Kidney (tissue), 14 donors: ENCODE data around the gene HBS1L. TPM values are rescaled to one million over a fixed set of nuclear protein-coding genes. Genes with fewer than 3 reads are reported as not detected.

Experiments
- DNase-seq, 5 donors: peaks; one replicate each; pipeline ENCODE4 v3.0.0-alpha.2; 2013 to 2020
- FAIRE-seq: peaks from 2 replicates; lab custom pipeline; 2012; peaks lifted over from hg19 to GRCh38; lab: Jason Lieb, UNC
- H3K27ac ChIP-seq, 2 donors: one replicate each; pipeline ENCODE4 v1.7.0; 2013; ENCODE audit warnings: low read depth in 2 of 2, low read length in 2 of 2, inconsistent platforms in 1 of 2
- H3K27me3 ChIP-seq: one replicate; pipeline ENCODE4 v1.7.1; 2013; ENCODE audit warnings: low read length, inconsistent platforms; ENCODE audit not compliant: control insufficient read depth, insufficient read depth
- H3K36me3 ChIP-seq, 3 donors: one replicate each; pipeline versions ENCODE4 v1.7.0 to v1.7.1; 2013; ENCODE audit warnings: low read length in 3 of 3, control low read depth in 1 of 3, inconsistent platforms in 1 of 3; ENCODE audit not compliant: insufficient read depth in 3 of 3, control insufficient read depth in 2 of 3
- H3K4me1 ChIP-seq, 3 donors: one replicate each; pipeline versions ENCODE4 v1.7.0 to v1.7.1; 2013; ENCODE audit warnings: low read length in 3 of 3, inconsistent platforms in 1 of 3, low read depth in 1 of 3; ENCODE audit not compliant: control insufficient read depth in 2 of 3, insufficient read depth in 2 of 3
- H3K4me3 ChIP-seq, 3 donors: one replicate each; pipeline versions ENCODE4 v1.7.0 to v1.8.1; 2013; ENCODE audit warnings: low read length in 3 of 3, control low read depth in 1 of 3, inconsistent platforms in 1 of 3
- H3K9ac ChIP-seq, 3 donors: one replicate each; pipeline versions ENCODE4 v1.7.0 to v1.7.1; 2013; ENCODE audit warnings: low read length in 3 of 3, control low read depth in 1 of 3, inconsistent platforms in 1 of 3
- H3K9me3 ChIP-seq, 3 donors: one replicate each; pipeline versions ENCODE4 v1.7.0 to v1.7.1; 2013; ENCODE audit warnings: low read length in 3 of 3, control low read depth in 1 of 3, inconsistent platforms in 1 of 3; ENCODE audit not compliant: control insufficient read depth in 2 of 3, insufficient read depth in 1 of 3
- intact Hi-C: fragments of 100-400 bp; cut with DNase I; formaldehyde crosslinking; loops from one replicate; pipeline ENCODE4 v1.11.1; 2022
- polyA plus RNA-seq: library from polyadenylated mRNA; stranded (reverse); fragments of 350-450 nt; fragmentation: Illumina TruSeq; extraction: RNeasy Lipid Tissue Mini Kit (QIAGEN cat#74804); gene quantifications from one replicate; pipeline ENCODE4 v1.2.3, GENCODE V29; 2014; ENCODE audit warnings: low read depth, low replicate concordance; ENCODE audit not compliant: insufficient read depth
- total RNA-seq: library from RNA; stranded (reverse); fragmentation: NEBNext Ultra II Directional; extraction: Animal tissue kit (Norgen Biotek cat#: 25700); gene quantifications from one replicate; pipeline ENCODE4 v1.2.1, GENCODE V29; 2021
- TF ChIP-seq, protein P1 (sequence below): IDR thresholded peaks from 3 replicates; pipeline ENCODE4 v1.5.1; 2012; ENCODE audit warnings: mild to moderate bottlenecking, moderate library complexity, borderline replicate concordance; ENCODE audit not compliant: insufficient read depth; ENCODE audit errors: extremely low read depth
- donor health status: control.
- donor health status: control.
- donor health status: control.
- donor health status: control.
- donor health status: control.
- donor health status: DM: yes; HTN: yes; CAD: no.
- donor health status: Normal renal cell carcinoma (clear cell type).

Gene HBS1L
- total and polyA plus RNA-seq, 2 donors from 2014 or later: 21.0 to 59.1 TPM

DNA sequence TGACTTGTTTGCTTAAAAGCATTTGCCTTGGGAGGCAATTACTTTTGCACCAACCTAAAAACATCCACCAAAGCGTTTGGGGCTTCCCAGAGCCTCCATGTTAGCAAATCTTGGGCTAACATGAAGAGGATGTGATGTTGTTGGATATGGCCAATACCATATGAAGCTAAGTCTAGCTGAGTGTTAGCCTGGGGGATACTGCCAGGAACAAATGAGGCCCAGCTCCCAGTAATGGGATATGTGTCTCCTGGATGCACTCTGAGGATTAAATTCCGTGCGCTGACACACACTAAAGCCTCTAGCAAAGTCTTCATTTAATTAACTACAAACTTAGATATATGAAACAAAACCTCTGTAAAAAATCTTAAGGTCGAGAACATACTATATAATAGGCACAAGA, 35.3 kb upstream of the HBS1L start:
- no peaks in the 10 kb centered on the region for H3K36me3 ChIP-seq
- no peaks in the 10 kb centered on the region for H3K4me1 ChIP-seq
- FAIRE-seq (no peak), DNase-seq (peak in 1 of 5 donors; percentile 12)
- no peaks in the 10 kb centered on the region for H3K9me3 ChIP-seq
- no peak overlapping the region for H3K27ac ChIP-seq
- intact Hi-C loops: no loop called here
- no peak overlapping the region for H3K4me3 ChIP-seq
- no peak overlapping the region for H3K9ac ChIP-seq
- H3K27me3 ChIP-seq: no peaks in the 10 kb centered on the region
- TF ChIP-seq, protein P1, sequence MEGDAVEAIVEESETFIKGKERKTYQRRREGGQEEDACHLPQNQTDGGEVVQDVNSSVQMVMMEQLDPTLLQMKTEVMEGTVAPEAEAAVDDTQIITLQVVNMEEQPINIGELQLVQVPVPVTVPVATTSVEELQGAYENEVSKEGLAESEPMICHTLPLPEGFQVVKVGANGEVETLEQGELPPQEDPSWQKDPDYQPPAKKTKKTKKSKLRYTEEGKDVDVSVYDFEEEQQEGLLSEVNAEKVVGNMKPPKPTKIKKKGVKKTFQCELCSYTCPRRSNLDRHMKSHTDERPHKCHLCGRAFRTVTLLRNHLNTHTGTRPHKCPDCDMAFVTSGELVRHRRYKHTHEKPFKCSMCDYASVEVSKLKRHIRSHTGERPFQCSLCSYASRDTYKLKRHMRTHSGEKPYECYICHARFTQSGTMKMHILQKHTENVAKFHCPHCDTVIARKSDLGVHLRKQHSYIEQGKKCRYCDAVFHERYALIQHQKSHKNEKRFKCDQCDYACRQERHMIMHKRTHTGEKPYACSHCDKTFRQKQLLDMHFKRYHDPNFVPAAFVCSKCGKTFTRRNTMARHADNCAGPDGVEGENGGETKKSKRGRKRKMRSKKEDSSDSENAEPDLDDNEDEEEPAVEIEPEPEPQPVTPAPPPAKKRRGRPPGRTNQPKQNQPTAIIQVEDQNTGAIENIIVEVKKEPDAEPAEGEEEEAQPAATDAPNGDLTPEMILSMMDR: no peak

DNA sequence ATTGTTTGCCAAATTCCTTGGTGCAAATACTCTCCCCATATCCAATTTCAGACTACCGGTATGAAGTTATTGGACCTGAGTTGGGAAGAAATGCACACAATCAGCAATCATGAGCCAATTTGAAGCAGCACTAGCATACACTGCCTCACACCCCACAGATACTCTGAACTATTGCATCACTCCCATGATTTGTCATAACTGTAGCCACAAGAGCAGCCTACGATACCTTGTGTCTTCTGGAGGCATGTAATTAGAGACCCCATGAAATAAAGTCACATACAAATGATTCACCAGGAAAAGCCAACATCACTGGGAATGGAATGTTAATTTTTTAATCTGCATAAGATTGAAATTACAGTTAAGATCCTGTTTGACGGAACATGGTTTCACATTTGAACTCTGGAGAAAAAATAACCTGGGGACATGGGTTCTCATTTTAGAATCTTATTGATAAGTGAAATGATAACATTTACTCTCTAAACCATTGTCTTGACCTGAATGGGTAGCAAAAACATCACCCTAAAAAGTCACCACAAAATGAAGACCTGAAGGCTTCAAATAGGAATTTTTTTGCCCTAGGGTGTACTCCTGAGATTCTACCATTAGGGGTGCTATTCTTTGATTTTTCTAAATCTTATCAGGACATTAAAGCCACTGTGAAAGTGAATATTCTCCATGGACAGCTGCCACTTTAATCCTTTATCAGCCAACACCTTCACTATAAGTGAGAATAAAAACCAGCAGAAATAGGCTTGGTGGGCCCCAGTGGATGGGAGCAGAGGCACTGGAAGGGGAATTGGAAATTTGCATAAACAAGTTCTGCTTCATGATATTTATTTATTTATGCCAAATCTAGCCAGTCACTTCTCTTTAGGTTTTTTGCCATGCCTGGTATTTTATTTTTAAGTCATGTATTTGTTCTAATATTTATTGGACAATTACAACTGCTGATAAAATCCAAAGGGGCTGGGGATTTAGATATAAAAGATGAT, 34.5 kb upstream of the HBS1L start:
- no peak for FAIRE-seq
- Histone ChIP-seq H3K4me1 (no peaks in the 10 kb centered on the region), H3K9me3 (no peaks in the 10 kb centered on the region), H3K27me3 (no peaks in the 10 kb centered on the region), H3K27ac (no peak overlapping the region), H3K9ac (no peak overlapping the region), H3K4me3 (no peak overlapping the region), H3K36me3 (no peaks in the 10 kb centered on the region)
- no peak for DNase-seq
- TF ChIP-seq, protein P1: peak; percentile 11
- intact Hi-C loops: no loop called here

DNA sequence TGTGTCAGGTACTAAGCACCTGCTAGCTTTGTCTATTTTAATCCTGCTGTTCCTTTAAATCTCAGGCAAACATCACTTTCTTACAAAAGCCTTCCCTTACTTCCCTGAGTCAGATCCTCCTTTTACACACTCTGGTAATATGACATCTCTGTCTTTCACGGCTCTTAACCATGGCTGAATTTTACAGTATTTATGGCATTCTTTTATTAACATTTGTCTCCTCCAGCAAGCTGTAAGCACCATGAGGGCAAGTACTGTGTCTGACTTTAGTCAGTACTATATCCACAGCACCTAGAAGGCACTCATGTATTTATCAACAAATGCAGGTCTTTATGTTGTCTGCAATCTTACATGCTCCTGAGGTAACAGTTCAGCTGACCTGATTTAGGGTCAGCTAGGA, 33.7 kb upstream of the HBS1L start:
- no peaks in the 10 kb centered on the region for H3K27me3 ChIP-seq
- no peaks in the 10 kb centered on the region for H3K4me1 ChIP-seq
- intact Hi-C loops: no loop called here
- DNase-seq (no peak), FAIRE-seq (no peak)
- TF ChIP-seq, protein P1: no peak
- no peak overlapping the region for H3K27ac ChIP-seq
- peak overlapping the region in 1 of 3 donors; percentile 42 for H3K4me3 ChIP-seq
- no peaks in the 10 kb centered on the region for H3K36me3 ChIP-seq
- no peak overlapping the region for H3K9ac ChIP-seq
- no peaks in the 10 kb centered on the region for H3K9me3 ChIP-seq
